ENCODE results near the gene MITF.

MITF gene, protein sequence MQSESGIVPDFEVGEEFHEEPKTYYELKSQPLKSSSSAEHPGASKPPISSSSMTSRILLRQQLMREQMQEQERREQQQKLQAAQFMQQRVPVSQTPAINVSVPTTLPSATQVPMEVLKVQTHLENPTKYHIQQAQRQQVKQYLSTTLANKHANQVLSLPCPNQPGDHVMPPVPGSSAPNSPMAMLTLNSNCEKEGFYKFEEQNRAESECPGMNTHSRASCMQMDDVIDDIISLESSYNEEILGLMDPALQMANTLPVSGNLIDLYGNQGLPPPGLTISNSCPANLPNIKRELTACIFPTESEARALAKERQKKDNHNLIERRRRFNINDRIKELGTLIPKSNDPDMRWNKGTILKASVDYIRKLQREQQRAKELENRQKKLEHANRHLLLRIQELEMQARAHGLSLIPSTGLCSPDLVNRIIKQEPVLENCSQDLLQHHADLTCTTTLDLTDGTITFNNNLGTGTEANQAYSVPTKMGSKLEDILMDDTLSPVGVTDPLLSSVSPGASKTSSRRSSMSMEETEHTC

DNA sequence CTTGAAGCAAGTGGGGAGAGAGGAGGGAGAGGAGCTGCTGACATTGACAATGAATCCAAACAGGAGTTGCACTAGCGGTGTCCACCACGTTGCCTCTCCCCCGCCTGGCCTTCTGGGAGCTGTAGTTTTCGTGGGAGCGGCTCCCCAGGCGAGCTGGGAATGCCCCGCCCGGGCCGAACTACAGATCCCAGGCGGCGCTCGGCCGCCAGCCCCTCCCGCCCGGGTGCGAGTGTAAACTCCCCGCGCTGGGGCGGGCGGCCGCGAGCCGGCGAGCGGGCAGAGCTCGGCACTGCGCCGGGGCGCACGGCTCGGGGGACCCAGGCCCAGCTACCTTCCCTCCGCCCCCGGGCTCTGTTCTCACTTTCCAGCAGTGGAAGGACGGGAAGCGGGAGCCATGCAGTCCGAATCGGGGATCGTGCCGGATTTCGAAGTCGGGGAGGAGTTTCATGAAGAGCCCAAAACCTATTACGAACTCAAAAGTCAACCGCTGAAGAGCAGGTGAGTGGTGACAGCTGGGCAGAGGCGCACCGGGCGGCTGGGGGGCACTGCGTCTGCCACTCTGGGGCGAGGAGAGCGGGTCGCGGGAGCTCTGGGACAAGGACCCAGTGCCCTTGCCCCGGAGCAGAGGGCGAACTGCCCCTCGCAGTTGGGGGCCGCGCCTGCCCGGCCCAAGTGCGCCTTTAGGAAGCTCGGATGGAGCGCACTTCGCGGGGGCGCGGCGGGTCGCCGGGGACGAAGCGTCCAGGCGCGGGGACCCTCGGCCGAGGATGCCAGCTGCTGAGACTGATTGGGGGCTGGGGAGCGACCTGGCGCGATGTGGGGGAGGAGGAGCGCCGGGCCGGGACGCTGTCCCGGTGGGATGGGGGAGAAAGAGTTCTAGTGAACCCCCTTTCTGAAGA, at the start of gene MITF:
Gene MITF (plus strand): TSS at position 261 of the 899 bp plus-strand sequence. CDS start 134 bp downstream, at position 395.
- no peak for FAIRE-seq

- no peak for FAIRE-seq
Measured at GRCh38 chr3:69691860-69692259, 47.4 kb upstream of the MITF start.

- FAIRE-seq = no peak
Measured at GRCh38 chr3:69692761-69693160, 46.5 kb upstream of the MITF start.

DNA sequence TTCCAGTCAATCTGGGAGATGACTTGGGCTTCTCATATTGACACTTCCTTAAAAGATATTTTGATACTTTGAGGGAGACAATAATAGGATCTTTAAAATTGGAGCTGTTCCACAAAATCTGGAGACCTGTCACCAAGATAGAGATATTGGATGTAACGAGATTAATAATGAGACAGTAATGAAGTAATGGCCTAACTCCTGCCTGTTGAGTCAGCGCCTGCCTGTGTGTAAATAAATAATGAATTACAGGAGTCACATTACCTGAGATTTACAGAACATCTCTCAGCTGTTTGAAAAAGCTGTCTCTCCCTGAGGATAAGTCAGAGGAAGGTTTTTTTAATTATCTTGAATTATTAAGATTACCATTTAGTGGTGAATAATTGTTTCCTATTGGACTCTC, 43.8 kb upstream of the MITF start:
- FAIRE-seq = no peak

- FAIRE-seq = no peak
Measured at GRCh38 chr3:69695933-69696332, 43.3 kb upstream of the MITF start.

DNA sequence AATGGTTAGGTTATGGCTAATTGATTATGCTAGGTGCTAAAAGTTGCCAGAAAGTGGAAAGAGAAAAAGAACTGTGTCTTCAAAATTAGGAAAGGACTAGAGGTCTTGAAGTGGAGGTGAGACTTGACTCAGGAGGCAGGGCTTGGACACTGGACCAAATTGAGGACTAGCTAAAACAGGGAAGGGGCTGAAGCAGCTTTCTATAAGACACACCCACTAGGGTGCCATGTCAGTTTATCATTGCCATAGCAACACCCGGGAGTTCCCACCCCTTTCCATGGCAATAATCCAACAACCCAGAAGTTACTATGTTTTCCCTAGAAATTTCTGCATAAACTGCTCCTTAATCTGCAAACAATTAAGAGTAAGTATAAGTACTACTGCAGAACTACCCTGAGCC, 42.9 kb upstream of the MITF start:
- no peak for FAIRE-seq

- no peak for FAIRE-seq
Measured at GRCh38 chr3:69697381-69697780, 41.9 kb upstream of the MITF start.

- FAIRE-seq = no peak
Measured at GRCh38 chr3:69698728-69699127, 40.5 kb upstream of the MITF start.

GRCh38 chr3:69699183-69699582, 40.1 kb upstream of the MITF start:
- no peak for FAIRE-seq

- no peak for FAIRE-seq
Measured at GRCh38 chr3:69700949-69701348, 38.3 kb upstream of the MITF start.

- no peak for FAIRE-seq
Measured at GRCh38 chr3:69710153-69710977, 28.9 kb upstream of the MITF start.

- no peak for FAIRE-seq
Measured at GRCh38 chr3:69712269-69712668, 27.0 kb upstream of the MITF start.

DNA sequence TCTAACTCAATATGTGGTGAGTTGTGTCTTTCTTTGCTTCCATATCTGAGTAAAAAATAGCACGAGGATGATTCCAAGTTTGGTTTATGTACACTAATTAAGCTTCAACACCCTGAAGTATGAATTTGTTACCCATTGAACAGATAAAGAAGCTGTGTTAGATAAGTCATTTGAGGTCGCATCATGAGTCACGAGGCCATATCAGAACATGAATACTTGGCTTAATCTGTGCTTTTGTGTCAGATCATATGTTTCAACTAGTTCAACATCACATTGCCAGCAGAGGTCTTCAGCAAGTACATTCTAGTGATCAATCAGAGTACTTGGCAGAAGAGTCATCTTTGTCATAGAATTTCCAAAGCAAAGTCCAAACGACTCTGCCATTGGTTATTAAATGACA, 26.3 kb upstream of the MITF start:
- FAIRE-seq = no peak

DNA sequence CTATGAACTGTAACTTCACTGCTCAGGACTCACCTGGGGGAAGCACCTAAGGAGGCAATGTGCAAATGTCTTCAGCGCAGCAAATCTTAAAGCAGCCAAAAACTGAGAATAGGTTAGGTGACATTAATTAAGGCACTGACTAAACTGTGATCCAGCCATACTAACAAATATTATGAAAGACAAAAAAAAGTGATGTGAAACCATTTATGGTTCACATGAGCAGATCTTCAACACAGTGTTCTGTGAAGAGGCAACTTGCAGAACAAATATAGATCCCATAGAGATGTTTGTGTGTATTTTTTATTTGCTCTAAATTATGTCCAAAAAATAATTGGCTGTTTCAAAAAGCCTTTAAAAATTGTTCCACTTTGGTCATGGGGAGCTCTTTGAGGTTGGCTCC, 24.1 kb upstream of the MITF start:
- no peak for FAIRE-seq

GRCh38 chr3:69716119-69716518, 23.1 kb upstream of the MITF start:
- no peak for FAIRE-seq

DNA sequence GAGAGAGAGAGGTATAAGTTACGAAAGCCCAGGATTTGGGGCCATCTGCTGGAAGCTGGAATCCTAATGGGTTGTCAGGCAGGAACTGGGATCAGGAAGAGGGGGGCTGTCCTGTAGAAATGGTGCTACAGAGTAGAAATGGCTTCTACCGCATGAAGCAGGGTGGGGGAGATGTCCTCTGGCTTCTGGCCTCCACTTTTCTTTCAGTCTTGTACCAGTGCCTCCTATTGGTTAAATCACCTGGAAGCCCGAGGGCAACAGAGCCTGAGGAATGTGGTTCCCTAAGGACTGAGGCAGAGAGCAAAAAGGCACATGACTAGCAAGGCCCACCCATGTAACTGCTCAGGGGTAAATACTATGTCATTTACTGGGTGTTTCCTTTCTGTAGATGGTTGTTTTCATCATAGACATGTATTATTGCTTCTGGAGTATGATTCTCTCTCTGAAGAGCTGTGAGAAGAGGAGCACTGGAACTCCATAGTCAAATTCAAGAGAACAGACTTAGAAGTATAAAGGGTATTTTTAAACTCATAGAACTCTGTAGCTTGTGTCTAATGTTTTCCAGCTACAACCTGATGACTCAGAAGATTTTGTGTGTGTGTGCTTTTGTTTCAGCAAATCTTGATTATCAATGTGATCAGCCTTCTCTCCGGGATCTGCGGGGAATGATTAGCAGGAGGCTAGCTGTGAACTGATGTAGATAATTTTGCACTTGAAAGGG, 20.2 kb upstream of the MITF start:
- no peak for FAIRE-seq

- FAIRE-seq = no peak
Measured at GRCh38 chr3:69719587-69720122, 19.6 kb upstream of the MITF start.

- no peak for FAIRE-seq
Measured at GRCh38 chr3:69720824-69721223, 18.4 kb upstream of the MITF start.

DNA sequence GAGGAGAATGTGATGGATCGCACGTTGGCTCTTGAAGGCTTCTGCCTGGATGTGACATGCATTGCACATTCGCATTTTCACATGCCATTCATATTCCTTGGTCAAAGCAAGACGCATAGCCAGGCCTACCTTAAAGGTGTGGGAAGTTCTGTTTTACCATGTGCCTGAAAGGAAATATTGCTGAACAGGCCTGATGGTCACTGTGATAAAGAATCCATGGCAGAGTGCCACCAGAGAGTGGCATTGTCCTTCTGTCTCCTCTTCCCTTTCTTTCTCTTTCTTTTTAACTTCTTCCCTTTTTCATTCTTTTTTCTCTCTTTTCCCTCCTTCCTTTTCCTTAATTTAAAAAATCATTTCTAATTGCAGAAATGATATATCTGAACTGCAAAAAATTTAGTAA, 15.9 kb upstream of the MITF start:
- no peak for FAIRE-seq

- no peak for FAIRE-seq
Measured at GRCh38 chr3:69724722-69725435, 14.4 kb upstream of the MITF start.

DNA sequence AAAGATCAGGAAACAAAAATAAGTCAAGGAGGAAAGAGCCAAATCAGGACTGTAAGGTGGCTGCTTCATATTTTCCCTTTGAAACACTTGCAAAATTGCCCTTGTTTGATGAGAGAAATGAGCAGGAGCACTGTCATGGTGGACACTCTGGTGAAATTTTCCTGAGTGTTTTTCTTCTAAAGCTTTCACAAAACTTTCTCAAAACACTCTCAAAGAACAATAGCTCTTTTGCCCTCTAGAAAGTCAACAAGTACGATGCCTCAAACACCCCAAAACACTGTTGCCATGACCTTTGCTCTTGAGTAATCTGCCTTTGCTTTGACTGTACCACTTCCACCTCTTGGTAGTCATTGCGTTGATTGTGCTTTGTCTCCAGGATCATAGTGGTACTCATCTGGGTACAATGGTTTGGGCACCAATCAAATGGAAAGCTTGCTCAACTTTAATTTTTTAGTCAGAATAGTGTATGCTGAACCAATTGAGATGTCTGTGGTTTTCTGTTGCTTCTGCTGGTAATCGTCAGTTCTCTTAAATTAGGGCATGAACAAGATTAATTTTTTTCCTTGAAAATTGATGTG, 13.2 kb upstream of the MITF start:
- no peak for FAIRE-seq

Data from A204.1 (cell line).